Renal cortical epithelial cell (primary cell): ENCODE results near the gene TMEM184A. TPM values are rescaled to one million over a fixed set of nuclear protein-coding genes. Genes with fewer than 3 reads are reported as not detected.

Experiments
- DNase-seq: peaks from one replicate; pipeline ENCODE4 v3.0.0-alpha.2; 2011; ENCODE audit warnings: low read depth
- total RNA-seq: library from RNA; depleted of rRNA; stranded (reverse); fragments of >200 nt; gene quantifications from 2 replicates; pipeline ENCODE4 v1.2.3, GENCODE V29; 2014

TMEM184A gene
- total RNA-seq, 1 donor from 2014 or later, result 4.3 TPM

- no peak for DNase-seq
Observed at GRCh38 chr7:1503390-1503789, 52.6 kb downstream of the TMEM184A start.

GRCh38 chr7:1502845-1503244 lies 53.2 kb downstream of the TMEM184A start:
- DNase-seq, result no peak

DNA sequence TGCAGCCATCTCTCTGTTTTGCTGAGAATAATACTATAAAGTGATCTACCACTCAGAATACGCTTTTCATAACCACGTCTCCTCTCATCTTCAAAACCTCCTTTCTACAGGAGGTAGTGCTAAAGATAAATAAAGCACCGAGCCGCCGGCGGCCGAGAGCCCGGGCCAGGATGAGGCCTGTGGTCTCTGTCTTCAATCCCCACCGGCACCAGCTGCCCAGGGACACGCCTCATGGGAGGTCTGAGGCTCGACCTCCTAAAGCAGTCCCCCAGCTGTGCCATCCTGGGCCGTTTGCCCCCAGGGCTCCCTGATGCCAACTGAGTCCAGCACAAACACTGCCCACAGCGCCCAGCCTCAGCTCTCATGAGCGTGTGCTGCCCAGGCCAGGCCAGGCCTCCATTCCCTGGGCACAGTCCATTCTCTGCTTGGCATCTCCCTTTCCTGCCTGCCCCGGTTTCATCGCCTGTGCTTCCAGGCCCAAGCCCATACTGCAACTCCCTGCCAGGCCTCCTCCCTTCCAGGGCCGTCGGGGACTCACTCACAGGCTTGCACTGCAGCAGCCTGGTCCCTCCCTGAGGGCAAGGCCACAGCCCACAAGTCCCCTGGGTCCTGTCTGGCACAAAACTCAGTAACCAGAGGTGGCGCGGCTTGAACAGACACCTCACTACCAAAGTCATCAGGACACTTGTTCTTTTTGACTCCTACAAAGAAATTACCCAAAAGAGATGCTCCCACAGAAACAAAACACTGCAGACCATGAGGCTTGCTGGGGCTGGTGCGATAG lies 54.3 kb downstream of the TMEM184A start:
- DNase-seq, result no peak

- DNase-seq, result no peak
Observed at GRCh38 chr7:1500064-1500807, 55.8 kb downstream of the TMEM184A start.

DNA sequence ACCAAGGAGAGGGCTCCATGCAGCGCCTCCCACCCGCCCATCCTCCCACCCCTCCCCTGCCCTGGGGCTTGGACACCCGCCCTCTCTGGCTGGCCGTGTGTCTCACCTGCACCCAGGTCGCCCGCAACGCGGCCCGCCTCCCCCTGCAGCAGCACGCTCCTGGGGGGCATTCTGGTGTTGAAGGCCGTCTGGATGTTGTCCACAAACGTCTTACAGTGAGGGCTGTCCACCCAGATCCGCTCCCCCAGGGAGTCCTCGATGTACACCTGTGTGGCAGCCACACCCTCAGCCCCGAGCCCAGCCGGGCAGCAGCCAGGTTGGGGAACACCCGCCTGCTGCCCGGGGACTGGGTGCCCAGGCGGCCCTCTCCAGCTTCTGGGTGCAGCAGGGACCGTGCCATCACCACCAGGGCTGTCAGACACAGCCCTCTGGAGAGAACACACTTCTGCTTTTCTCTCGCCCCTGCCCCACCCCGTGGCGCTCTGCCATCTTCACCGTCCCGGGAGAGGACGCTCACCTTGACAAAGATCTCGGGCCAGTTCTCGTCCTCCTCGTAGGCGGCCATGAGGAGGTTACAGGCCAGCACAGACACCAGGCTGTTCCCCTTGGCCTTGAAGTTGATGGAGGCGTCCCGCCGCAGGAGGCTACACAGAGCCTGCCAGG lies 56.5 kb downstream of the TMEM184A start:
- DNase-seq, result no peak

DNA sequence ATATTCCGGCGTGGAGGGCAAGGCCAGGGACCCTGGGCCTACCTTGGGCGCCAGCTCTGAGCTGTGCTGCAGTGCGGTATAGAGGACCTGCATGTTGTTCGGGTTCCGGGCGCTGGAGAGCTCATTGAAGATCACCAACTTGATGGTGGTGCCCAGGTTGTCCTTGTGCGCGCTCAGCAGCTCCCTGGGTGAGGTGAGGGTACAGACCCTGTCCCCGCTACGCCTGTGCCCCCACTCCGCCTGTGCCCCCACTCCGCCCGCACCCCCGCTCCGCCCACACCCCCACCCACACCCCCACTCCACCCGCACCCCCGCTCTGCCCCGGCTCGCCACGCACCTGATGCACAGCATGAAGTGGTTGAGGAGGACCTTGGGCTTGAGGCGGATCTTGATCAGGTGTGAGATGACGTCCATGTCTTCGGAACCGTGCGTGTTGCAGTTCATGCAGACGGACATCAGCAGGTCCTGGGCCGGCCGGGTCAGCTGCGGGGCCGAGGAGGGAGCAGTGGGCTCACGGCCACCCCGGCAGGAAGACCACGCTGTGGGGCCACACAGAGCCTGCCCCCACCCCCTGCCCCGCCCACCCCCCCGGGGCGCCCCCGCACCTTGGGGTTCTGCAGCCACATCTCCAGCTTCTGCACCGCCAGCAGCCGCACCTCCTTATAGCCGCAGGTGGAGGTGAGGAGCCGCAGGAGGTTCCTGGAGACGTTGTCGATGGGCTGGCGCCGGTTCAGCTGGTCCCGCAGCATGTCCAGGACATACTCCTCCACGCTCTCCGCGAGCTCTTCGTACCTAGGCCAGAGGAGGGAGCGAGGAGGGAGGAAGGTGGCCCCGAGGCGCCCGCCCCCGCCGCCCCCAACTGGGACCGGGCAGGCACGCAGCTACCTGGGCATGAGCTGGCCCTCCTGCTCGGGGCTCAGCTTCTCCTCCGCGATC lies 57.4 kb downstream of the TMEM184A start:
- no peak for DNase-seq

DNA sequence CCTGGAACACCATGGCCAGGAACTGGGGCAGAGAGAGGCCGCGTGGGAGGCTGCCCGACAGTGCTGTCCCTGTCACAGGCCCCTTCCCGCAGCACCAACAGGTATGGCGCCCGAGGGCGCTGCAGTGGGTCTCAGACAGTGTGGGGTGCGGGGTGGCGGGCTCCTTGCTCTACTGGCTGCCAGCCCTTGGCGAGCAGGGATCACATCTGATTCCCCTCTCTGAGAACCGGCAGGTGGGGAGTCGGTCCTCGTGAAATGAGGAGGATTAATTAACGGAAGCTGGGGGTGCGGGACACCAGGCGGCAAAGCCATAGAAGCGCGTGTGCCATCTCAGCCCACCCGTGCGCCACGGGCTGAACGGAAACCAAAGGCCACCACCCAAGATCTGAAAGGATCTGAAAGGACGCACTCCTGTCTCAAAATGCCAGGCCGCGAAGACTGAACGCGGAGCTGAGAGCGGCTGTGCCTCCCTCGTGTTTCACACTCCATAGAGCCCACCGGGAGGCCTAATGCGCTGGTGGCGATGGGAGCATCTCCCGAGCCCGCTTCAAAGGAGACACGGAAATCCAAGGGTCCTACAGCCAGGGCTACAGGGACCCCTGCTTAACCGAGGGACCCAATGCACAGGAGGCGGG lies 58.6 kb downstream of the TMEM184A start:
- DNase-seq, result no peak

DNA sequence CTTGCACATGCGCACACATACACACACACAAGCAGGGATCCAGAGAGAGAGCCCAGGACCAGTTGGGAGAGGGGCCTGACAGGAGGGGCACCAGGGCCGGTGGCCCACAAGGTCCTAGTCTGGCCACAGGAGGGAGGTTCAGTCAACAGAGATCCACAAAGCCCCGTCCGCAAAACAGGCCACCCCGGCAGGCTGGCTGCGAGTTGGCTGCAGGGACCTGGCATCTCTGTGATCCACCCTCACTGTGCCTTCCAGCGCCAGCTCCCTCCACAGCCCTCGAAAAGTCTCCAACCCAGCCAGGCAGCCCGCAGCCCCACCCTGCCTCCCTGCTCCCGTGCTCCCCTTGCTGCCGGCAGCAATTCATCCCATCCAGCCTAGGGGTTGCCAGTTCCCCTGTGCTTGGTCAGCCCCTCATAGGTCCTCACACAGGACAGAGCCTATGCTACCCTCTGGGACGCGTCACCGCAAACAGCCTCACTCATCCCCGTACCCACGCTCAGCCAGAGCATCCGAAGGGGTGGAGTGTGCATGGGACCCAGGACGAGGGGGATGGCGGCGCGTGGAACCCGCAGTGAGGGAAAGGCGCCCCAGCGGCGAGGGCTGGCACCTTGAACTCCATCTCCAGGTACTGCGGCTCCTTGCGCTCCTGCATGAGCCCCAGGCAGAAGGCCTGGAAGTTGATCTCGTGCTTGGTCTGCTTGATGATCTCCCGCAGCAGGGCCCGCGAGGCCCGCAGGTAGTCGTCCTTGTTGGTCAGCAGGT lies 59.3 kb downstream of the TMEM184A start:
- DNase-seq, result no peak

DNA sequence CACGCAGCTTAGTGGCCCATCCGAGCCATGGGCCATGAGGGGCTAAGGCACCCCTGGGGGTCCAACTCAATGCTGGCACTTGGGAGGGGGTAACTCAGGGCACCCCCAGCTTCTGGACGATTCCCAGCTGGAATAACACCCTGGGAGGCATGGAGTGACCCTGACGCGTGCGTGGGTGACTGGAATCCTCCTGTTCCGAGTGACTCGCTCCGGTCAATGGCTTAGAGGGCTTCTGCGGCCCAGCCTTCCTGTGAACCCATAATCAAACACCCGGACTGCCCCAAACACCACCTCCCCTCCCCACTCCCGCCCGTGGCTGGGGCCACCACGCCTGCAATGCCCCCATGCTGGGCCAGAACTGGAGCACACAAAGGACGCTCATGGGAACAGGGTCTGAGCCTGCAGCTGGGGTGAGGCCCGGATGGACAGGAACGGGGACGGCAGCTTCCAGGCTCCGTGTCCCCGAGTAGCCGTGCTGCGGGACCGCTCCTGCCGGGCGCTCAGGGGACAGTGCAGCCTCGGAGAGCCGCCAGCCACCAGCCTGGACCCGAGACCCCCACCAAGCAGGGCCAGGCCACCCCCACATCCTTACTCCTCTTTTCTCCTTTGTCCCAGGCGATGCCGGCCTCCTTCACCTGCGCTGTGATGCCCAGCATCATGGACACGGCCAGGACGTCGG lies 60.3 kb downstream of the TMEM184A start:
- no peak for DNase-seq

GRCh38 chr7:1494866-1495563 lies 61.0 kb downstream of the TMEM184A start:
- no peak for DNase-seq

DNA sequence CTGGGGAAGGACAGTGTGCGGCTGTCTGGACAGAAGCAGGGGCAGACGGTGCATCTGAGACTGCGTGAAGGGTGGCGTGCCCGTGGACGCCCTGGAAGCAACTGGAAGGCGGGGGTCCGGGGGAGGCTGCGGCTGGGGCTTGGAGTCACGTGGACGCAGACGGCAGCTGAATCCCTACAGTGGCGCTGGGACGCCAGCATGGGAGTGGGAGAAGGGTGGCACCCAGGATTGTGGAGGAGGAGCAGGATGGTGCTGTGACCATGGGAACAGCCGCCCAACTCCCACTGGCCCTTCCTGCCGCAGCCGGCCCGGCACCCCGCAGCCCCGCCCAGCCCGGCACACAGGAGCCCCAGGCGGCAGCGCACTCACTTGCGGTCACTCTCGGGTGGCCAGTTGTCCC lies 61.6 kb downstream of the TMEM184A start:
- no peak for DNase-seq

- no peak for DNase-seq
Observed at GRCh38 chr7:1493571-1493970, 62.4 kb downstream of the TMEM184A start.

- no peak for DNase-seq
Observed at GRCh38 chr7:1493129-1493528, 62.9 kb downstream of the TMEM184A start.

GRCh38 chr7:1492640-1493039 lies 63.4 kb downstream of the TMEM184A start:
- DNase-seq, result no peak

Other genes with a start within 250 kb of the TMEM184A start
- gene MICALL2, start 96.7 kb downstream of the TMEM184A start, total RNA-seq, result 6.8 and 10.1 TPM in 2 replicates
- 31.8 and 77.9 TPM in 2 replicates for gene INTS1, start 51.8 kb downstream of the TMEM184A start, total RNA-seq
- 21.9 and 40.7 TPM in 2 replicates for gene MAFK, start 25.5 kb downstream of the TMEM184A start, total RNA-seq
- gene PSMG3, start 13.8 kb upstream of the TMEM184A start, total RNA-seq, result 12.2 and 41.7 TPM in 2 replicates
- 0.15 TPM in 1 of 2 replicates, not detected in the other for gene ELFN1, start 114.1 kb upstream of the TMEM184A start, total RNA-seq